ENCODE results near the gene IMP4. TPM values are rescaled to one million over a fixed set of nuclear protein-coding genes. Genes with fewer than 3 reads are reported as not detected.

IMP4 gene
- polyA plus RNA-seq, 1 donor from 2014 or later, result 78.0 TPM

GRCh38 chr2:130369311-130369964 is 26.7 kb downstream of the IMP4 start:
- no peaks in the 10 kb centered on the region for H3F3A ChIP-seq (ENCODE audit: insufficient read depth, low read length, poor library complexity, severe bottlenecking)
- no peaks in the 10 kb centered on the region for H3K9me3 ChIP-seq (ENCODE audit: low read length)
- no peaks in the 10 kb centered on the region for H3K36me3 ChIP-seq (ENCODE audit: insufficient read depth, low read length)
- H2AFZ ChIP-seq (ENCODE audit: low read depth, low read length), result no peak overlapping the region
- no peaks in the 10 kb centered on the region for H4K20me1 ChIP-seq (ENCODE audit: insufficient read depth)
- H3K4me3 ChIP-seq (ENCODE audit: low read length), result no peak overlapping the region
- H3K9ac ChIP-seq (ENCODE audit: low read length), result no peak overlapping the region
- H3K27ac ChIP-seq (ENCODE audit: low read length), result no peak overlapping the region
- TF ChIP-seq REST (IDR thresholded peaks at IDR 0.05; ENCODE audit: borderline replicate concordance), result no peak
- TF ChIP-seq MXI1 (conservative IDR thresholded peaks at IDR 0.05; ENCODE audit: poor library complexity, severe bottlenecking), result no peak
- TF ChIP-seq, protein P1, sequence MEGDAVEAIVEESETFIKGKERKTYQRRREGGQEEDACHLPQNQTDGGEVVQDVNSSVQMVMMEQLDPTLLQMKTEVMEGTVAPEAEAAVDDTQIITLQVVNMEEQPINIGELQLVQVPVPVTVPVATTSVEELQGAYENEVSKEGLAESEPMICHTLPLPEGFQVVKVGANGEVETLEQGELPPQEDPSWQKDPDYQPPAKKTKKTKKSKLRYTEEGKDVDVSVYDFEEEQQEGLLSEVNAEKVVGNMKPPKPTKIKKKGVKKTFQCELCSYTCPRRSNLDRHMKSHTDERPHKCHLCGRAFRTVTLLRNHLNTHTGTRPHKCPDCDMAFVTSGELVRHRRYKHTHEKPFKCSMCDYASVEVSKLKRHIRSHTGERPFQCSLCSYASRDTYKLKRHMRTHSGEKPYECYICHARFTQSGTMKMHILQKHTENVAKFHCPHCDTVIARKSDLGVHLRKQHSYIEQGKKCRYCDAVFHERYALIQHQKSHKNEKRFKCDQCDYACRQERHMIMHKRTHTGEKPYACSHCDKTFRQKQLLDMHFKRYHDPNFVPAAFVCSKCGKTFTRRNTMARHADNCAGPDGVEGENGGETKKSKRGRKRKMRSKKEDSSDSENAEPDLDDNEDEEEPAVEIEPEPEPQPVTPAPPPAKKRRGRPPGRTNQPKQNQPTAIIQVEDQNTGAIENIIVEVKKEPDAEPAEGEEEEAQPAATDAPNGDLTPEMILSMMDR (IDR thresholded peaks at IDR 0.05; ENCODE audit: poor library complexity, severe bottlenecking), result no peak
- TF ChIP-seq EZH2 (IDR thresholded peaks at IDR 0.05; ENCODE audit: borderline replicate concordance, insufficient read depth, low read length, poor library complexity, severe bottlenecking), result no peak
- TF ChIP-seq EP300 (conservative IDR thresholded peaks at IDR 0.05; ENCODE audit: poor library complexity, severe bottlenecking), result no peak
- TF ChIP-seq POLR2AphosphoS5 (IDR thresholded peaks at IDR 0.05), result no peak
- TF ChIP-seq SMC3 (conservative IDR thresholded peaks at IDR 0.05; ENCODE audit: poor library complexity), result no peak
- no peak for TF ChIP-seq TAF1 (IDR thresholded peaks at IDR 0.05; ENCODE audit: low read depth)
- no peak for TF ChIP-seq RAD21 (conservative IDR thresholded peaks at IDR 0.05)
- no peaks in the 10 kb centered on the region for H3K9me2 ChIP-seq (ENCODE audit: insufficient read depth, low read length)
- H3K4me2 ChIP-seq (ENCODE audit: low read length), result no peak overlapping the region
- H3K79me2 ChIP-seq (replicated peaks; ENCODE audit: insufficient read depth, low read length), result no peaks in the 10 kb centered on the region
- H3K27me3 ChIP-seq (ENCODE audit: insufficient read depth, low read depth, low read length), result no peaks in the 10 kb centered on the region

DNA sequence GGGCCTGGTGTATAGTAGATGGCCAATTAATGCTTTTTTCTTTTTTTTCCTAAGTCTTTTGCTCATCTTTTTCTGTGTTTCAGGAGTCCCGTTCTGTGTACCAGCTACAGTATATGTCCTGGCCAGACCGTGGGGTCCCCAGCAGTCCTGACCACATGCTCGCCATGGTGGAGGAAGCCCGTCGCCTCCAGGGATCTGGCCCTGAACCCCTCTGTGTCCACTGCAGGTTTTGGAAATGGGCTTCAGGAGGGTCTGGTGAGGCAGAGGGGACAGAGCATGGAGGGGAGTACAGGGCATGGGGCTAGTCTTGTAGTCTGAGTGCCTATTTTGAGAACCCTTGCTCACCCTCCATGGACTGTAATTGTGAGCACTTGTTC is 27.3 kb downstream of the IMP4 start:
- no peaks in the 10 kb centered on the region for H3F3A ChIP-seq (ENCODE audit: insufficient read depth, low read length, poor library complexity, severe bottlenecking)
- TF ChIP-seq EP300 (conservative IDR thresholded peaks at IDR 0.05; ENCODE audit: poor library complexity, severe bottlenecking) (no peak), SMC3 (conservative IDR thresholded peaks at IDR 0.05; ENCODE audit: poor library complexity) (no peak), MXI1 (conservative IDR thresholded peaks at IDR 0.05; ENCODE audit: poor library complexity, severe bottlenecking) (no peak), POLR2AphosphoS5 (IDR thresholded peaks at IDR 0.05) (no peak), TAF1 (IDR thresholded peaks at IDR 0.05; ENCODE audit: low read depth) (no peak), EZH2 (IDR thresholded peaks at IDR 0.05; ENCODE audit: borderline replicate concordance, insufficient read depth, low read length, poor library complexity, severe bottlenecking) (no peak), REST (IDR thresholded peaks at IDR 0.05; ENCODE audit: borderline replicate concordance) (no peak), RAD21 (conservative IDR thresholded peaks at IDR 0.05) (no peak)
- TF ChIP-seq, protein P1 (IDR thresholded peaks at IDR 0.05; ENCODE audit: poor library complexity, severe bottlenecking), result no peak
- H3K27ac ChIP-seq (ENCODE audit: low read length), result no peak overlapping the region
- no peaks in the 10 kb centered on the region for H3K79me2 ChIP-seq (replicated peaks; ENCODE audit: insufficient read depth, low read length)
- H4K20me1 ChIP-seq (ENCODE audit: insufficient read depth), result no peaks in the 10 kb centered on the region
- H3K9ac ChIP-seq (ENCODE audit: low read length), result no peak overlapping the region
- H2AFZ ChIP-seq (ENCODE audit: low read depth, low read length), result no peak overlapping the region
- H3K9me3 ChIP-seq (ENCODE audit: low read length), result no peaks in the 10 kb centered on the region
- no peaks in the 10 kb centered on the region for H3K27me3 ChIP-seq (ENCODE audit: insufficient read depth, low read depth, low read length)
- H3K36me3 ChIP-seq (ENCODE audit: insufficient read depth, low read length), result no peaks in the 10 kb centered on the region
- H3K9me2 ChIP-seq (ENCODE audit: insufficient read depth, low read length), result no peaks in the 10 kb centered on the region
- H3K4me3 ChIP-seq (ENCODE audit: low read length), result no peak overlapping the region
- H3K4me2 ChIP-seq (ENCODE audit: low read length), result no peak overlapping the region

Measured in neural cell (in vitro differentiated cells).